ENCODE data around the gene HAUS7.

Gene HAUS7

GRCh38 chrX:153450114-153450948 lies 20.0 kb downstream of the HAUS7 start:
- DNase-seq, result no peak

- DNase-seq, result no peak
Observed at GRCh38 chrX:153449368-153450113, 20.8 kb downstream of the HAUS7 start.

- no peak for DNase-seq
Observed at GRCh38 chrX:153448556-153449367, 21.6 kb downstream of the HAUS7 start.

DNA sequence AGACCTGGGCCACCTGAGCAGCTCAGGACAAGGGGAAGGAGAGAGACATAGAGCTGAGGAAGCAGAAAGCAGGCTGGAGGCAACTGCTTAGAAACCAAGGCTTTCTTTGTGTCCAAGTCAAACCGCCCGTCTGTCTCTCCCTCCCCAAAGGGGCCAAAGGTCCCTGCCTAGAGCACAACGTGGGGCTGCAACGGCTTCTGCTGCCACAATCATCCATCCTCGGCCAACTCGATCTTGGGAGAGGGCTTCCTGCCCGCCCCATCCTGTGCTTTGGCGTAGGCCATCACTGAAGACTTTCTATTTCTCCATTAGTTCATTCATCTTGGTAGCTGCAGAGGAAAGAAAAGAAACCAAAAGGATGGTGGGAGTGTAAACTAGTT lies 22.8 kb downstream of the HAUS7 start:
- DNase-seq, result no peak

- no peak for DNase-seq
Observed at GRCh38 chrX:153446950-153447580, 23.3 kb downstream of the HAUS7 start.

DNA sequence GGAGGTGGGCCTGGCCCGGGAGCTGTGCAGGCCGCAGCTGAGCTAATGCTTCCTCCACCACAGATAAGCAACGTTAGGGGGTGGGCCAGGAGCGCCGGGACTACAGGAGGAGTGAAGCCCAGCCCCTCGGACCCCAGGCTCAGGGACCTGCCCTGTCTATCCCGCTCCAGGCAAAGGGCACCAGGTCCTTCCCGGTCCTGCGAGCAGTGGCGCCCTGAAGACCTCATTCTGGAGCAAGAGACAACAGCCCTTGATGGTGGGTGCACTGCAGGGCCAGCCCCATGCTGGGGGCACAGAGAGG lies 23.8 kb downstream of the HAUS7 start:
- no peak for DNase-seq

GRCh38 chrX:153445856-153446635 lies 24.3 kb downstream of the HAUS7 start, which contains the start of gene TREX2:
TSS of gene TREX2 (minus strand) at chrX:153446056. CDS start at chrX:153445430, 626 bp downstream.
- DNase-seq, result no peak

DNA sequence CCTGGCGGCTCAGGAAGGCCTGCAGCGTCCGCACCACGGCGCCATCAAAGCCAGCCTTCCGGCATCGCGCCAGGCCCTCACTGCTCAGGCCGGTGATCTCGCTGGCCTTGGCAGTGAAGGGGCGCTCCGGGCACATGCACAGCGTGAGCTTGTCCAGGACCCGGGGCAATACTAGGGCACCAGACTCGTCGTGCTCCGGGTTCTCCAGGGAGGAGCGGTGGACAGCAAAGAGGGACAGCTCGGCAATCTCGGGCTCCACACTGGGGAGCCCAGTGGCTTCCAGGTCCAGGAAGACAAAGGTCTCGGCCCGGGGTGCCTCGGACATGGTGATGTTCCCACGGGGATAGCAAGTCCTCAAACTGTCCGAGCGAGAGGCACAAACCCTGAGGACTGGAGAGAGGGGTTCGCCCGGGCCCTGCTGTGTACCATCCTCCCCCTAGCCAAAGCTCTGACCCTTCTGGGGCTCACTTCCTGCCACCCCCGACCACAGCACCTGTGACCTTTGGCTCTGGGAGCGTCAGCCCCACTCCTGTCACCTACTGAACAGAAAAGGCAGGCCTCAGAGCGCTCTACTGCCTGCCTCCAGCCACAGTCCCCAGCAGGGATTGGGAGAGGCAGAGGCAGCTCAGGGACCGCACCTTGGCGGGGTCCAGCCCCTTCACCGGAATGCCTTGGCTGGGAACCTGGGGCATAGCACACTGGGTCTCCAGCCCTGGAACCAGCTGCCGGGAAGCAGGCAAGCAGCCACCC lies 25.1 kb downstream of the HAUS7 start:
- DNase-seq, result no peak

- no peak for DNase-seq
Observed at GRCh38 chrX:153444333-153445011, 25.9 kb downstream of the HAUS7 start.

GRCh38 chrX:153443476-153444332 lies 26.7 kb downstream of the HAUS7 start:
- DNase-seq, result no peak

DNA sequence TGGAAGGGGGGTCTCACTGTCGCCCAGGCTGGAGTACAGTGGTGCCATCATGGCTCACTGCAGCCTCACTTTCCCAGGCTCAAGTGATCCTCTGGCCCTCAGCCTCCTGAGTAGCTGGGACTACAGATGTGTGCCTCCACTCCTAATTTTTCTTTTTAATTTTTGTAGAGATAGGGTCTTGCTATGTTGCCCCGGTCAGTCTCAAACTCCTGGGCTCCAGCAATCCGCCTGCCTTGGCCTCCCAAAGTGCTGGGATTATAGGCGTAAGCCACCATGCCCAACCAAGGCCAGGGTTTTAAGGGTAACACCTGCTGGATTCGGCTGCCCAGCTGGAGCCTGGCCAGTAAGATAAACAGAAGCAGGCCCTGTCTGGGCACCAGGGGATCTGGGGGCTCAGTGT lies 27.9 kb downstream of the HAUS7 start:
- DNase-seq, result no peak

- no peak for DNase-seq
Observed at GRCh38 chrX:153441981-153442380, 28.4 kb downstream of the HAUS7 start.

GRCh38 chrX:153441296-153441695 lies 29.1 kb downstream of the HAUS7 start:
- DNase-seq, result no peak

DNA sequence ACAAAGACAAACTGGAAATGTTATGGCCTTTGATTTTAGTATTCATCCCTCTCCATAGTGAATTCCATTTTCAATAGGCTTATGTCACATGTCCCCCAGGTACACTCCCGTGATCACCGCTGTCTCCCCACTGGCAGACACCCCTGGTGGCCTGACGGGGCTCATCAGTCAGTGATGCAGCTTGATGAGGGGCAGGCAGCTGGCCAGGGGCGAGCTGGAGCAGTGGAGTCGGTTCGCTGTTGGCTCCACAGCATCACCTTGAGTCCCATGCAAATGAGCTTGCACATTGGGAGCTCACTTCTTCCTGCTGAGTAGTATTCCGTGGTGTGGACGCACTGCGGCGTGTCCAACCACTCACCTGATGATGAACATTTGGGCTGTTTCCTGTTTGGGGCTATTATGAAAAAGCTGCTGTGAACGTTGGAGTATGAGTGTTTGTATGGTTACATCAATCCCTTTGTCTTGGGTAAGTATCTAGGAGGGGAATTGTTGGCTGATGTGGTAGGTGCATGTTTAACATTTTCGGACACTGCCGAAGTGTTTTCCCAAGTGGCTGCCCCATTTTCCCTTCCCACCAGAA lies 29.7 kb downstream of the HAUS7 start:
- no peak for DNase-seq

DNA sequence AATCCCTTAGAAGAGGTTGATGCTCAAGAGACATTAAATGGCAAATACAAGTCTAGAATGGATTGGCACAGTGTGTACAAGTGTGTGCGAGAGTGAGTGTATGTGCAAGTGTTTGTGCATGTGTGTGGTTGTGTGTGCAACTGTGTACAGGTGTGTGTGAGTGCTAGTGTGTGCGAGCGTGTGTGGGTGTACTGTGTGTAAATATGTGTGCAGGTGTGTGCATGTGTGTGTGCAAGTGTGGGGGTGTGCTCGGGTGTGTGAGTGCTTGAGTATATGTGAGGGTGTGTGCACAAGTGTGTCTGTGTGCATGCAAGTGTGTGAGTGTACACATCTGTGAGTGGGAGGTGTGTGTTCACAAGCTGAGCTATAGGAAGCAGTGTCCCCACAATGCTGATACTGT lies 30.4 kb downstream of the HAUS7 start:
- no peak for DNase-seq

DNA sequence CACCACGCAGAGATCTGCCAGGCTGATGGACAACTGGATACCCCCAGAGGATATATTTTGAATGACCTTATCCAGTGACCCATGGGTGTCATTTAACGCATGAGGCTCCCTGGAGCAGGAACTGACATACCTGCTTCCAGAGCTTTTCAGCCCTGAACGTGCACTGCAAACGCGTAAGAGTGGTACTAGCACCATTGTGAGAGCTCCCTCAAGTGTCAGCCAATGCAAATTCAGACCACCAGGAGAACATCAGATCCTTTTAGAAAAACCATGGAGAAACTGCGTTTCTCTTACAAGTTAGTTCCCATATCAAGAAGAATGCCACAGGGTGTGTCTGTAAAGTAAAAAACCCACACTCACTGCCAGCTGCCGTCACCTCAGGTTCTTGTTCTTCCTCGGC lies 31.8 kb downstream of the HAUS7 start:
- DNase-seq, result no peak

- no peak for DNase-seq
Observed at GRCh38 chrX:153435845-153436244, 34.5 kb downstream of the HAUS7 start.

GRCh38 chrX:153434801-153435200 lies 35.6 kb downstream of the HAUS7 start:
- no peak for DNase-seq

DNA sequence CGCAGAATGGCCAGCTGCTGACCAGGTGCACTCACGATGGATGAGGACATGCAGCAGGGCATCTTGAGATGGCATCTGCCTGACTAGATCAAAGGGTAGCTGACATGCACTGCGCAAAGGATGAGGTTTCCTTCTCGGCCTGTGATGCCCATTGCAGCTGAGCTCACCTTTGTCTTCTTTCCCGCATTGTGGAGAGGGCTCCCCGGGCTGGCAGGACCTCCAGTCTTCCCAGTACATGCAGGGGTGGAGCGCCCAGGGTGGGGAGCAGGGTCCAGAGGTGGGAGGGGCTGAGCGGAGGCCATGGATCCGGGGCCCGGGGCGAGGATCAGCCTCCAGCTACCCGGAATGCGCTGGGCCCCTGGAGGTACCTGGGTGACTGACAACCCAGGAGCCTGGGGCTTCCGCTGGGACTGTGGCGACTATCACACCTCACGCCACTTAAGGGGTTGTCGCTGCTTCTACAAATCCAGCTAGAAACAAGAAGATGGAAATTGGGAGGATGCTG lies 36.5 kb downstream of the HAUS7 start:
- DNase-seq, result no peak

Measured in CD4-positive, alpha-beta T cell treated with Interleukin-12 subunit alpha and Interleukin-12 subunit beta, for 1 hour (primary cell).